SH-SY5Y (cell line): ENCODE data around the gene PPP2R2C.

Experiments used
- GATA2 ChIP-seq: IDR thresholded peaks from 2 replicates; pipeline ENCODE4 v1.6.1; 2011; ENCODE audit warnings: mild to moderate bottlenecking, low read depth, low read length
- GATA3 ChIP-seq: IDR thresholded peaks from 2 replicates; pipeline ENCODE4 v1.6.1; 2011; ENCODE audit warnings: low read depth, mild to moderate bottlenecking, low read length, moderate library complexity

DNA sequence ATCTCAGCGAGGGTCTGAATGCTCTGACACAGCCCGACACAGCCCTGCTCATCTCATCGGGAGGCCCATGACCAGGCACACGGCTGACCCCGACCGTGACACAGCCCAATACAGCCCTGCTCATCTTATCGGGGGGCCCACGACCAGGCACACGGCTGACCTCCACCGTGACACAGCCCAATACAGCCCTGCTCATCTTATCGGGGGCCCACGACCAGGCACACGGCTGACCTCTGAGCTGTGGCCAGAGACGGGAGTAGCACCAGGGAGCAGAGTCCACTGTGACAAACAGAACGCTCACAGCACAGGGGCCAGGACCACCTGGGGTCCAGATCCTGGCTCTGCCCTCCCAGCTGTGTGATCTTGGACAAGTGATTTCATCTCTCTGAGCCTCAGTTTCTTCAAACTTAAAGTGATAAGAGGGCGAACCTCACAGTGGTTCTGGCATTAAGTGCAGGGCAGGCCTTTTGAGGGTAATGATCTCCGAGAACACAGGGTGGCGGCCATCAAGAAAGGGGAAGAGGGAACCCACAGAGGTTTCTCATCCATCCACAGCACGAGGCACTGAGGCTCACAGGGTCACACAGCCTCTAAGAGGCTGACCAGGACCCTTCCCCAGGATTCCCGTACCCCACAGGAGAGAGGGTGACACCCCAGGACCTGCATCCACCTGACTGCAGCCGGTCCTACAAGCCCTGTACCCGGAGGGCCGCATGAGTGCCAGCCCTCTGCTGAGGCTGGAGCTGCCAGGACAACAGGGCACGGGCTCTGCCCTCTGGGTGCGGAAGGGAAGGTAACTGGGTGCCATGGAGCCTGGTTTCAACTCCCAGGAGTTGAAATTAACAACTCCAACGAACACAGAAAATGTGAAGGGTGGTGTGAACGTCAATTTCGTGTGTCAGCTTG lies 142.7 kb downstream of the PPP2R2C start:
- TF ChIP-seq GATA2 = no peak
- TF ChIP-seq GATA3 = no peak
